Measurements from ENCODE around the gene ACAN. TPM values are rescaled to one million over a fixed set of nuclear protein-coding genes. Genes with fewer than 3 reads are reported as not detected.

ACAN gene
- total RNA-seq, 2 donors from 2014 or later, result 0.14 to 4.7 TPM

- no peaks in the 10 kb centered on the region for H3K36me3 ChIP-seq
- intact Hi-C loops (cut with DNase I), result no loop called here
- DNase-seq (ENCODE audit: low spot score), result no peak
- no peaks in the 10 kb centered on the region for H3K4me1 ChIP-seq (replicated peaks)
- no peak overlapping the region for H3K27ac ChIP-seq
- 26% methylated on average over 7 of the region's 7 CpGs for WGBS
- H3K27me3 ChIP-seq (replicated peaks; ENCODE audit: insufficient read depth), result no peaks in the 10 kb centered on the region
- no peaks in the 10 kb centered on the region for H3K9me3 ChIP-seq
- H3K4me3 ChIP-seq, result no peak overlapping the region
- TF ChIP-seq, protein P1, sequence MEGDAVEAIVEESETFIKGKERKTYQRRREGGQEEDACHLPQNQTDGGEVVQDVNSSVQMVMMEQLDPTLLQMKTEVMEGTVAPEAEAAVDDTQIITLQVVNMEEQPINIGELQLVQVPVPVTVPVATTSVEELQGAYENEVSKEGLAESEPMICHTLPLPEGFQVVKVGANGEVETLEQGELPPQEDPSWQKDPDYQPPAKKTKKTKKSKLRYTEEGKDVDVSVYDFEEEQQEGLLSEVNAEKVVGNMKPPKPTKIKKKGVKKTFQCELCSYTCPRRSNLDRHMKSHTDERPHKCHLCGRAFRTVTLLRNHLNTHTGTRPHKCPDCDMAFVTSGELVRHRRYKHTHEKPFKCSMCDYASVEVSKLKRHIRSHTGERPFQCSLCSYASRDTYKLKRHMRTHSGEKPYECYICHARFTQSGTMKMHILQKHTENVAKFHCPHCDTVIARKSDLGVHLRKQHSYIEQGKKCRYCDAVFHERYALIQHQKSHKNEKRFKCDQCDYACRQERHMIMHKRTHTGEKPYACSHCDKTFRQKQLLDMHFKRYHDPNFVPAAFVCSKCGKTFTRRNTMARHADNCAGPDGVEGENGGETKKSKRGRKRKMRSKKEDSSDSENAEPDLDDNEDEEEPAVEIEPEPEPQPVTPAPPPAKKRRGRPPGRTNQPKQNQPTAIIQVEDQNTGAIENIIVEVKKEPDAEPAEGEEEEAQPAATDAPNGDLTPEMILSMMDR (IDR thresholded peaks at IDR 0.05), result no peak
- TF ChIP-seq POLR2A (IDR thresholded peaks at IDR 0.05) (no peak), POLR2AphosphoS5 (IDR thresholded peaks at IDR 0.05) (no peak)
Observed at GRCh38 chr15:88859550-88859949, 56.3 kb downstream of the ACAN start.

DNA sequence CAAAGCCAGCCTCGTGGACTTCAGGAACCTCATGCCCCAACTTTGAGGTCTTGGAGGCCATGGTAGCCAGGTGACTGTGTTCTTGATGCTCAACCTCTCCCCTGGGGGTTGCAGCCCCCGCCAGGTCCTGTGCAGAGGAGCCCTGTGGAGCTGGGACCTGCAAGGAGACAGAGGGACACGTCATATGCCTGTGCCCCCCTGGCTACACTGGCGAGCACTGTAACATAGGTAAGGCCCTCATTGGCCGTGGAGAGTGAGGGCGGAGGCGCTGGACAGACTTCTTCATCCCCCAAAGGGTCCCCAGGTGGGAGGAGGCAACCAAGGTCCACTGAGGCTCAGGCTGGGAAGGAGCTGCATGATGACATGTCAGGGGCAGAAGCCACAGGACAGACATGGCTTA, 57.0 kb downstream of the ACAN start:
- no peak overlapping the region for H3K4me3 ChIP-seq
- no peak for DNase-seq (ENCODE audit: low spot score)
- TF ChIP-seq, protein P1 (IDR thresholded peaks at IDR 0.05), result no peak
- TF ChIP-seq POLR2A (IDR thresholded peaks at IDR 0.05) (no peak), POLR2AphosphoS5 (IDR thresholded peaks at IDR 0.05) (no peak)
- H3K27me3 ChIP-seq (replicated peaks; ENCODE audit: insufficient read depth), result no peaks in the 10 kb centered on the region
- H3K4me1 ChIP-seq (replicated peaks), result no peaks in the 10 kb centered on the region
- intact Hi-C loops (cut with DNase I), result no loop called here
- WGBS, result 76% methylated on average over 6 of the region's 7 CpGs
- H3K36me3 ChIP-seq, result no peaks in the 10 kb centered on the region
- H3K9me3 ChIP-seq, result no peaks in the 10 kb centered on the region
- H3K27ac ChIP-seq, result no peak overlapping the region

DNA sequence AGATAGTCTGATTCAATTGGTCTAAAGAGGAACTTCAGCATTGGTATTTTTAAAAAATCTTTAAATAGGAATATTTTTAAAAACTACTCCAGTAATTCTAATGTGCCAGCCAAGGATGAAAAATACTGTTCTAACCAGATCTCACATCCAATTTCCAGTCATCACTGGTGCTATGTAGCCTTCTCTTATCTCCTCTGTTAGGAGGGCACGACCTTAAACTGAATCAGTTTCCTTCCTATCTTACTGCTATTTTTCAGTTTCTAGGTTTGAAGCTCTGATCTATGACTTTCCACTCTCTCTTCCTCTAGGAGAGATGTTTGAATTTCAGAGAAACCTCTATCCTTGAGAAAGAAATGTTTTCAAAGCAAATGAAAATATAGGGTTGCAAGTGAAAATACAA, 60.2 kb downstream of the ACAN start:
- WGBS, result 83% methylated on average over 1 of the region's 1 CpG
- H3K9me3 ChIP-seq, result no peaks in the 10 kb centered on the region
- no peak overlapping the region for H3K4me3 ChIP-seq
- TF ChIP-seq POLR2AphosphoS5 (IDR thresholded peaks at IDR 0.05), result no peak
- TF ChIP-seq POLR2A (IDR thresholded peaks at IDR 0.05), result no peak
- TF ChIP-seq, protein P1 (IDR thresholded peaks at IDR 0.05), result no peak
- intact Hi-C loops (cut with DNase I), result no loop called here
- no peak overlapping the region for H3K27ac ChIP-seq
- no peaks in the 10 kb centered on the region for H3K4me1 ChIP-seq (replicated peaks)
- no peak for DNase-seq (ENCODE audit: low spot score)
- no peaks in the 10 kb centered on the region for H3K36me3 ChIP-seq
- H3K27me3 ChIP-seq (replicated peaks; ENCODE audit: insufficient read depth), result no peaks in the 10 kb centered on the region

DNA sequence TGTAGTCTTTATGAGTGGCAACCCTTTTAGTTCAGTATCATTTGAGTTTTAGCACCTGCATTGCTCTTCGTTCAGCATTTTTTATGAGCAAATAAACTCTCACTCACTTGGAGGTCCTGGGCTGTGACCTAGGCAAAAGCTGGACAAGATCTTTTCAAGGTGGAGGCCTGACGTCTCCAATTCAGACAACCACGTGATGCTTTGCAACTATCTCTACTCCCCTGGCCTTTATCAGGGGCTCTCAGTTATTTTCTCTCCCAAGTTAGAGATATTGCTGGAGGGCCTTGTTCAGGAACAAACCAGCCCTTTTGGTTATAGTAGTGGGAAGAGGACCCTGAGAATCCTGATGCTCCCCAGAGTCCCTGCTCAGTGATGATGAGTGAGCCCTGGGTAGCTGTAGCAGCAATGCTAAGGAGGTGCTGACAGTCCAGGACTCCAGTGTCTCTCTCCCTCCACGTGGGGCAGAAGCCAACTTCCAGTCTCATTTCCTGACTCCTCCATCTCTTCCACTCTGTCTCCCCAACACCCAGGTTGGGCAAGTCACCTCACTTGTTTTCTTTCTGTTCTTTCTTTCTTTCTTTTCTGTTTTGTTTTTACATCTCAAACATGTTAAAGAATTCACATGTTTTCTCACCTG, 61.7 kb downstream of the ACAN start:
- no peak overlapping the region for H3K27ac ChIP-seq
- no peaks in the 10 kb centered on the region for H3K4me1 ChIP-seq (replicated peaks)
- WGBS, result 59% methylated on average over 4 of the region's 4 CpGs
- no peaks in the 10 kb centered on the region for H3K9me3 ChIP-seq
- no peak for DNase-seq (ENCODE audit: low spot score)
- H3K4me3 ChIP-seq, result no peak overlapping the region
- intact Hi-C loops (cut with DNase I), result no loop called here
- TF ChIP-seq POLR2A (IDR thresholded peaks at IDR 0.05) (no peak), POLR2AphosphoS5 (IDR thresholded peaks at IDR 0.05) (no peak)
- TF ChIP-seq, protein P1 (IDR thresholded peaks at IDR 0.05), result no peak
- no peaks in the 10 kb centered on the region for H3K36me3 ChIP-seq
- no peaks in the 10 kb centered on the region for H3K27me3 ChIP-seq (replicated peaks; ENCODE audit: insufficient read depth)

DNA sequence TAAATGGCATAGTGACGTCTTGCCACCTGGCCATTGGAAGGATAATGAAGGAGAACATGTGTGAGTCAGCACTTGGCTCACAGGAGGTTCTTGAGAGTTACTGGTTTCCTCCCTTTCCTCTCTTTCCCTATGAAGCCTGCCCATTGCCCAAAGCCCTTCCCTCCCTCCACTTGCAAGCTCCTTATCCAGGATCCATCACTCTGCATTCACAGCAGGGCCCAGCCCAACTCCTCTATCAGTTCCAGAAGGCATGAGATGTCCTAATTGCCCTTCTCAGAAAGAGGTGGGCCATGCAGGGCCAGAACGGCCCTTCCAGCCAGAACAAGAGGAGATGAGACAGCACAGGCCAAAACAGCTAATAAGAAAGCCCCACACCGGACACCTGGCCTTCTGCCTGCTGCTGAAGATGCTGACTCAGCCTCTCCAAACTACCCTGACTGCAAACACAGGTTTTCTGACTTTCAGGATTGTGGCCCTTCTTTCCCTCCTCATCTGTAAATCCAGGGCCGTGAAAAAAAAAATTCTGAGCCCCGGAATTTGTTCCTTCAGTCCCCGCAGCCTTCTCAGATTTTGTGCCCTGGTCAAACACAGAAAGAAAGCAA, 62.4 kb downstream of the ACAN start:
- Histone ChIP-seq H3K9me3 (no peaks in the 10 kb centered on the region), H3K4me1 (replicated peaks) (no peaks in the 10 kb centered on the region), H3K36me3 (no peaks in the 10 kb centered on the region), H3K4me3 (no peak overlapping the region), H3K27me3 (replicated peaks; ENCODE audit: insufficient read depth) (no peaks in the 10 kb centered on the region), H3K27ac (no peak overlapping the region)
- intact Hi-C loops (cut with DNase I), result no loop called here
- no peak for DNase-seq (ENCODE audit: low spot score)
- no peak for TF ChIP-seq POLR2A (IDR thresholded peaks at IDR 0.05)
- TF ChIP-seq, protein P1 (IDR thresholded peaks at IDR 0.05), result no peak
- TF ChIP-seq POLR2AphosphoS5 (IDR thresholded peaks at IDR 0.05), result no peak
- 53% methylated on average over 6 of the region's 6 CpGs for WGBS
